Osteocyte (in vitro differentiated cells): ENCODE results near the gene KREMEN1. TPM values are rescaled to one million over a fixed set of nuclear protein-coding genes. Genes with fewer than 3 reads are reported as not detected.

Source experiments
- DNase-seq: peaks from one replicate; pipeline ENCODE4 v3.0.0; 2021; ENCODE audit warnings: mixed read lengths; ENCODE audit not compliant: unreplicated experiment; ENCODE audit errors: extremely low spot score
- H3K27ac Mint-ChIP-seq: one replicate; pipeline ENCODE4 v1.8.0; 2021; ENCODE audit warnings: mild to moderate bottlenecking, mixed read lengths; ENCODE audit not compliant: unreplicated experiment
- H3K27me3 Mint-ChIP-seq: one replicate; pipeline ENCODE4 v1.8.0; 2021; ENCODE audit warnings: mixed read lengths; ENCODE audit not compliant: unreplicated experiment
- H3K36me3 Mint-ChIP-seq: one replicate; pipeline ENCODE4 v1.8.0; 2021; ENCODE audit warnings: mixed read lengths; ENCODE audit not compliant: unreplicated experiment
- H3K4me1 Mint-ChIP-seq: one replicate; pipeline ENCODE4 v1.8.0; 2021; ENCODE audit warnings: mixed read lengths; ENCODE audit not compliant: unreplicated experiment
- H3K4me3 Mint-ChIP-seq: one replicate; pipeline ENCODE4 v1.8.0; 2021; ENCODE audit warnings: mild to moderate bottlenecking, moderate library complexity, mixed read lengths; ENCODE audit not compliant: unreplicated experiment
- H3K9me3 Mint-ChIP-seq: one replicate; pipeline ENCODE4 v1.8.0; 2021; ENCODE audit warnings: mixed read lengths; ENCODE audit not compliant: unreplicated experiment
- CTCF ChIP-seq: fragments of 200-600 bp; sonication (generic); IDR thresholded peaks from 2 replicates; pipeline ENCODE4 v1.5.0; 2021; ENCODE audit warnings: antibody characterized with exemption, mild to moderate bottlenecking, moderate library complexity
- total RNA-seq: library from RNA; stranded (reverse); gene quantifications from 2 replicates; pipeline ENCODE4 v1.2.1, GENCODE V29; 2021

The KREMEN1 gene
- total RNA-seq, 1 donor from 2014 or later, result 2.9 TPM

- no peak overlapping the region for H3K27ac Mint-ChIP-seq
- DNase-seq, result no peak
- no peaks in the 10 kb centered on the region for H3K36me3 Mint-ChIP-seq
- H3K9me3 Mint-ChIP-seq, result no peaks in the 10 kb centered on the region
- TF ChIP-seq CTCF, result no peak
- no peaks in the 10 kb centered on the region for H3K4me1 Mint-ChIP-seq
- no peak overlapping the region for H3K4me3 Mint-ChIP-seq
- peaks cover 23% of the 10 kb centered on the region for H3K27me3 Mint-ChIP-seq
These were observed 10.5 kb upstream of the KREMEN1 start for GRCh38 chr22:29062286-29062821.

DNA sequence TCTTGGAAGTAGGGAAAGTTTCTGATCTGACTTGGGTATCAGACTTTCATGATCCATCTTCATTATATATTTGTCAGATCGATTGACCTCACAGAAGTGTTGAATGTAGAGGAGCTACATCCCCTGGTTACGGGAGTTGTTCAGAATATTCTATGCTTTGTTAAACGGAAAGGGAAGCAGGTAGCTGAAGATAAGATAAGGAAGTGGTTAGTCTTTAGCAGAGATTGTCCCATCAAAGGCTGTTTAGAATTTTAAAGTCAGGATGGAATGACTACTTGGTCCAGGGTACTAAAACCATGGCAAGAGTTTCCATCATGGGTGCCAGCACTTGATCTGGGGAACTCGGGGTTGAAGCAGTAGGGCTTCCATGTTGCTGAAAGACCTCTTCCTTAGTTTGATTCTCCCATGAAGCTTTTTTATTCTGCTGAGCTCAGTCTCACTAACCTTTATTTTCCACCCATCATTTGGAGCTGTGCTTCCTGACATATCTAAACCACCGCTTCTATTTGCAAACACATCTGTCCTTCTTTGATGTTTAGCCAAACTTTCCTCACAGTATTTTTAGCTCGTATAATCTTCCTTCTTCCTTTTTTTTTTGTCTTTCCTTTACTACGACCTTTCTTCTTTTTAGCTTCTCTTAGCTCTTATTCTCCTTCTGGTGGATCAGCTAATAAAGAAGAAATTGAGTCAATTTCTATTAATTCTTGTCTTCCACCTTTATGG lies 7.2 kb upstream of the KREMEN1 start:
- H3K4me1 Mint-ChIP-seq, result no peaks in the 10 kb centered on the region
- H3K27ac Mint-ChIP-seq, result no peak overlapping the region
- TF ChIP-seq CTCF, result no peak
- no peak for DNase-seq
- H3K36me3 Mint-ChIP-seq, result no peaks in the 10 kb centered on the region
- H3K4me3 Mint-ChIP-seq, result no peak overlapping the region
- peaks cover 33% of the 10 kb centered on the region for H3K27me3 Mint-ChIP-seq
- no peaks in the 10 kb centered on the region for H3K9me3 Mint-ChIP-seq

- no peak for TF ChIP-seq CTCF
- Mint-ChIP-seq H3K27ac (no peak overlapping the region), H3K4me3 (no peak overlapping the region), H3K4me1 (peaks cover 15% of the 10 kb centered on the region), H3K9me3 (no peaks in the 10 kb centered on the region), H3K36me3 (no peaks in the 10 kb centered on the region), H3K27me3 (peaks cover 25% of the 10 kb centered on the region)
- no peak for DNase-seq
These were observed 3.4 kb upstream of the KREMEN1 start for GRCh38 chr22:29069463-29069862.

DNA sequence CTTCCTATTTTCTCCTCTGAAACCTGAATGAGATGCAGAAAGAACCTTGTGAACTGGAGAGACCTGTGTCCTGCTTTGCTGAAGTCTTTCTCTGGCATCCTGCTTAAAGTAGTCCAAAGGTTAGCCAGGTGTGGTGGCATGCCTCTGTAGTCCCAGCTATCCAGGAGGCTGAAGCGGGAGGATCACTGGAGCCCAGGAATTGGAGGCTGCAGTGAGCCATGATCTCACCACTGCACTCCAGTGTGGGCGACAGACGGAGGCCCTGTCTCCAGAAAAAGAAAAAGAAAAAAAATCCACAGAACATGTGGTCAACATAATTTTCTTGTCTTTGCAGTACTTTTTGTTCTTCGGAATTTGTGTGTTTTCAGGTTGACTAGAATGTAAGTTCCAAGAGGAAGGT lies 2.3 kb upstream of the KREMEN1 start:
- peaks cover 15% of the 10 kb centered on the region for H3K4me1 Mint-ChIP-seq
- H3K27me3 Mint-ChIP-seq, result peaks cover 26% of the 10 kb centered on the region
- TF ChIP-seq CTCF, result no peak
- no peaks in the 10 kb centered on the region for H3K36me3 Mint-ChIP-seq
- no peaks in the 10 kb centered on the region for H3K9me3 Mint-ChIP-seq
- no peak for DNase-seq
- H3K27ac Mint-ChIP-seq, result no peak overlapping the region
- peak overlapping the region; percentile 61 for H3K4me3 Mint-ChIP-seq

GRCh38 chr22:29071261-29072045 lies 1.4 kb upstream of the KREMEN1 start:
- no peaks in the 10 kb centered on the region for H3K36me3 Mint-ChIP-seq
- H3K4me3 Mint-ChIP-seq, result peak overlapping the region; percentile 66
- peaks cover 22% of the 10 kb centered on the region for H3K27me3 Mint-ChIP-seq
- peaks cover 15% of the 10 kb centered on the region for H3K4me1 Mint-ChIP-seq
- no peak for TF ChIP-seq CTCF
- no peak overlapping the region for H3K27ac Mint-ChIP-seq
- no peak for DNase-seq
- H3K9me3 Mint-ChIP-seq, result no peaks in the 10 kb centered on the region
